ENCODE results near the gene GRM1.

- TF ChIP-seq EZH2 (IDR thresholded peaks at IDR 0.05; ENCODE audit: borderline replicate concordance, low read length) = no peak
- TF ChIP-seq, protein P1, sequence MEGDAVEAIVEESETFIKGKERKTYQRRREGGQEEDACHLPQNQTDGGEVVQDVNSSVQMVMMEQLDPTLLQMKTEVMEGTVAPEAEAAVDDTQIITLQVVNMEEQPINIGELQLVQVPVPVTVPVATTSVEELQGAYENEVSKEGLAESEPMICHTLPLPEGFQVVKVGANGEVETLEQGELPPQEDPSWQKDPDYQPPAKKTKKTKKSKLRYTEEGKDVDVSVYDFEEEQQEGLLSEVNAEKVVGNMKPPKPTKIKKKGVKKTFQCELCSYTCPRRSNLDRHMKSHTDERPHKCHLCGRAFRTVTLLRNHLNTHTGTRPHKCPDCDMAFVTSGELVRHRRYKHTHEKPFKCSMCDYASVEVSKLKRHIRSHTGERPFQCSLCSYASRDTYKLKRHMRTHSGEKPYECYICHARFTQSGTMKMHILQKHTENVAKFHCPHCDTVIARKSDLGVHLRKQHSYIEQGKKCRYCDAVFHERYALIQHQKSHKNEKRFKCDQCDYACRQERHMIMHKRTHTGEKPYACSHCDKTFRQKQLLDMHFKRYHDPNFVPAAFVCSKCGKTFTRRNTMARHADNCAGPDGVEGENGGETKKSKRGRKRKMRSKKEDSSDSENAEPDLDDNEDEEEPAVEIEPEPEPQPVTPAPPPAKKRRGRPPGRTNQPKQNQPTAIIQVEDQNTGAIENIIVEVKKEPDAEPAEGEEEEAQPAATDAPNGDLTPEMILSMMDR (conservative IDR thresholded peaks at IDR 0.05 in 1 of 2, IDR thresholded peaks at IDR 0.05 in 1 of 2; ENCODE audit: extremely low read depth in 1 of 2, insufficient read depth in 1 of 2, low read depth in 1 of 2, low read length in 2 of 2) = no peak
Measured at GRCh38 chr6:146017672-146018071, 11.2 kb upstream of the GRM1 start.
